Tibial artery (tissue), 4 donors: Measurements from ENCODE around the gene ID1.

Experiments used
- DNase-seq, 2 donors: peaks; one replicate each; pipeline ENCODE4 v3.0.0-alpha.2; 2019
- H3K27ac ChIP-seq, 2 donors: fragments of 200-600 bp; sonication (generic) in 1 of 2; 1 replicate in 1 of 2; 2 replicates in 1 of 2; pipeline ENCODE4 v1.5.1; 2018 to 2019; ENCODE audit warnings: mild to moderate bottlenecking in 1 of 2
- H3K27me3 ChIP-seq, 2 donors: fragments of 200-600 bp; sonication (generic) in 1 of 2; one replicate each; pipeline versions ENCODE4 v1.5.1 to v1.6.0; 2016 to 2019
- H3K36me3 ChIP-seq, 3 donors: fragments of 200-600 bp; sonication (generic) in 2 of 3; one replicate each; pipeline ENCODE4 v1.5.1; 2016 to 2019; ENCODE audit warnings: mild to moderate bottlenecking in 2 of 3
- H3K4me1 ChIP-seq, 4 donors: fragments of 200-600 bp; sonication (generic) in 2 of 4; 1 replicate in 3 of 4; 2 replicates in 1 of 4; pipeline ENCODE4 v1.5.1; 2016 to 2019
- H3K4me3 ChIP-seq, 2 donors: fragments of 200-600 bp; sonication (generic) in 1 of 2; 1 replicate in 1 of 2; 2 replicates in 1 of 2; pipeline ENCODE4 v1.5.1; 2018 to 2019; ENCODE audit warnings: mild to moderate bottlenecking in 2 of 2
- H3K9me3 ChIP-seq, 3 donors: fragments of 200-600 bp; sonication (generic) in 1 of 3; one replicate each; pipeline ENCODE4 v1.5.1; 2016 to 2019
- CTCF ChIP-seq, 2 experiments: fragments of 200-600 bp in 1 of 2; fragments of 450-650 bp in 1 of 2; IDR thresholded peaks; one replicate each; pipeline ENCODE4 v1.5.1; 2017 to 2019; ENCODE audit warnings: antibody characterized with exemption in 2 of 2, mild to moderate bottlenecking in 1 of 2, moderate library complexity in 1 of 2
- intact Hi-C: fragments of 100-400 bp; cut with DNase I; formaldehyde crosslinking; loops from one replicate; pipeline ENCODE4 v1.15.0; 2023; ENCODE audit warnings: low total_unique reads

Gene ID1

GRCh38 chr20:31633339-31633914, 28.3 kb downstream of the ID1 start:
- DNase-seq: no peak
- no peak for TF ChIP-seq CTCF (IDR thresholded peaks at IDR 0.05)
- H3K36me3 ChIP-seq: no peaks in the 10 kb centered on the region
- intact Hi-C loops: no loop called here
- no peak overlapping the region for H3K4me3 ChIP-seq
- H3K27ac ChIP-seq: no peak overlapping the region
- H3K27me3 ChIP-seq: peaks cover 0 to 14% of the 10 kb centered on the region in 2 donors
- peaks cover 0 to 4% (median 2%) of the 10 kb centered on the region in 4 donors for H3K4me1 ChIP-seq
- H3K9me3 ChIP-seq: no peaks in the 10 kb centered on the region

GRCh38 chr20:31637660-31638059, 32.6 kb downstream of the ID1 start, which contains the start of gene COX4I2:
Gene COX4I2 (plus strand): TSS chr20:31637912. CDS start chr20:31639018, 1,106 bp downstream.
- intact Hi-C loops: no loop called here

GRCh38 chr20:31638317-31638716, 33.2 kb downstream of the ID1 start:
- Histone ChIP-seq H3K36me3 (no peaks in the 10 kb centered on the region), H3K4me3 (no peak overlapping the region), H3K27me3 (peaks cover 0 to 35% of the 10 kb centered on the region in 2 donors), H3K27ac (no peak overlapping the region), H3K9me3 (no peaks in the 10 kb centered on the region), H3K4me1 (peaks cover 0 to 4% (median 2%) of the 10 kb centered on the region in 4 donors)
- no peak for TF ChIP-seq CTCF (IDR thresholded peaks at IDR 0.05)
- DNase-seq: no peak
- intact Hi-C loops: no loop called here

More at GRCh38 chr20:31637660-31638059, 32.6 kb downstream of the ID1 start, which contains the start of gene COX4I2:
- no peak within 1 kb of the TSS for H3K4me3 ChIP-seq
- H3K4me1 ChIP-seq: peaks cover 0 to 4% (median 2%) of the 10 kb centered on the region in 4 donors
- H3K27me3 ChIP-seq: peaks cover 0 to 35% of the 10 kb centered on the region in 2 donors
- no peaks in the 10 kb centered on the region for H3K9me3 ChIP-seq
- no peak within 1 kb of the TSS for H3K27ac ChIP-seq
- DNase-seq: no peak
- no peak for TF ChIP-seq CTCF (IDR thresholded peaks at IDR 0.05)
- no peaks in the 10 kb centered on the region for H3K36me3 ChIP-seq

- Histone ChIP-seq H3K9me3 (no peaks in the 10 kb centered on the region), H3K27ac (no peak overlapping the region), H3K4me1 (peaks cover 0 to 4% (median 2%) of the 10 kb centered on the region in 4 donors), H3K4me3 (no peak overlapping the region), H3K27me3 (peaks cover 0 to 35% of the 10 kb centered on the region in 2 donors), H3K36me3 (no peaks in the 10 kb centered on the region)
- TF ChIP-seq CTCF (IDR thresholded peaks at IDR 0.05): no peak
- DNase-seq: no peak
- intact Hi-C loops: no loop called here
Observed at GRCh38 chr20:31638816-31639215, 33.7 kb downstream of the ID1 start.

- intact Hi-C loops: no loop called here
- no peaks in the 10 kb centered on the region for H3K9me3 ChIP-seq
- peaks cover 0 to 35% of the 10 kb centered on the region in 2 donors for H3K27me3 ChIP-seq
- H3K4me1 ChIP-seq: peaks cover 0 to 4% (median 2%) of the 10 kb centered on the region in 4 donors
- no peak for DNase-seq
- no peaks in the 10 kb centered on the region for H3K36me3 ChIP-seq
- H3K27ac ChIP-seq: no peak overlapping the region
- TF ChIP-seq CTCF (IDR thresholded peaks at IDR 0.05): no peak
- H3K4me3 ChIP-seq: no peak overlapping the region
Observed at GRCh38 chr20:31640259-31640658, 35.2 kb downstream of the ID1 start.
